NOMO-1 (cell line): ENCODE measurements around the gene CD22.

Experiments
- DNase-seq, 2 experiments: peaks; one replicate each; lab custom pipeline; 2025; ENCODE audit not compliant: unreplicated experiment in 2 of 2; lab: John Stamatoyannopoulos, UW

The CD22 gene

GRCh38 chr19:35340431-35340830 is 11.4 kb downstream of the CD22 start:
- no peak for DNase-seq

- no peak for DNase-seq
Measured at GRCh38 chr19:35341006-35341405, 12.0 kb downstream of the CD22 start.

GRCh38 chr19:35341565-35342225 is 12.7 kb downstream of the CD22 start:
- DNase-seq: no peak

GRCh38 chr19:35342430-35342829 is 13.4 kb downstream of the CD22 start:
- no peak for DNase-seq

- DNase-seq: no peak
Measured at GRCh38 chr19:35344511-35345031, 15.6 kb downstream of the CD22 start.

GRCh38 chr19:35345671-35346111 is 16.7 kb downstream of the CD22 start:
- DNase-seq: no peak

- no peak for DNase-seq
Measured at GRCh38 chr19:35346193-35347052, 17.4 kb downstream of the CD22 start.

- DNase-seq: peak; percentile 77 to 86
Measured at GRCh38 chr19:35347171-35347929, 18.4 kb downstream of the CD22 start, which contains the start of gene FFAR1. TSS of gene FFAR1 (plus strand) at chr19:35347902. CDS start at chr19:35351552, 3,650 bp downstream.

GRCh38 chr19:35347930-35348298 is 18.9 kb downstream of the CD22 start:
- no peak for DNase-seq

- no peak for DNase-seq
Measured at GRCh38 chr19:35348911-35349611, 20.1 kb downstream of the CD22 start.

GRCh38 chr19:35349614-35350521 is 20.9 kb downstream of the CD22 start:
- no peak for DNase-seq

GRCh38 chr19:35350591-35350990 is 21.6 kb downstream of the CD22 start:
- DNase-seq: no peak

- DNase-seq: no peak
Measured at GRCh38 chr19:35351411-35352176, 22.6 kb downstream of the CD22 start.

GRCh38 chr19:35352177-35352447 is 23.1 kb downstream of the CD22 start:
- no peak for DNase-seq

GRCh38 chr19:35352448-35353304 is 23.7 kb downstream of the CD22 start:
- peak; percentile 64 to 77 for DNase-seq

GRCh38 chr19:35353635-35354034 is 24.6 kb downstream of the CD22 start:
- DNase-seq: no peak

- DNase-seq: no peak
Measured at GRCh38 chr19:35354898-35355297, 25.9 kb downstream of the CD22 start.
